Sigmoid colon (tissue), 4 donors: ENCODE data around the gene PCDHGB6.

ENCODE experiments used
- CTCF ChIP-seq, 4 experiments: fragments of 450-650 bp in 3 of 4; fragments of 200-600 bp in 1 of 4; IDR thresholded peaks; one replicate each; pipeline ENCODE4 v1.5.1; 2016 to 2019; ENCODE audit warnings: antibody characterized with exemption in 4 of 4, mild to moderate bottlenecking in 3 of 4, moderate library complexity in 2 of 4
- EP300 ChIP-seq, 4 donors: sonication (generic); formaldehyde crosslinking; IDR thresholded peaks; one replicate each; pipeline ENCODE4 v1.6.1; 2017; ENCODE audit warnings: antibody characterized with exemption in 4 of 4
- POLR2A ChIP-seq, 2 donors: fragments of 450-650 bp; IDR thresholded peaks; one replicate each; pipeline ENCODE4 v1.6.1; 2016; ENCODE audit warnings: antibody characterized with exemption in 2 of 2, mild to moderate bottlenecking in 2 of 2, moderate library complexity in 2 of 2

DNA sequence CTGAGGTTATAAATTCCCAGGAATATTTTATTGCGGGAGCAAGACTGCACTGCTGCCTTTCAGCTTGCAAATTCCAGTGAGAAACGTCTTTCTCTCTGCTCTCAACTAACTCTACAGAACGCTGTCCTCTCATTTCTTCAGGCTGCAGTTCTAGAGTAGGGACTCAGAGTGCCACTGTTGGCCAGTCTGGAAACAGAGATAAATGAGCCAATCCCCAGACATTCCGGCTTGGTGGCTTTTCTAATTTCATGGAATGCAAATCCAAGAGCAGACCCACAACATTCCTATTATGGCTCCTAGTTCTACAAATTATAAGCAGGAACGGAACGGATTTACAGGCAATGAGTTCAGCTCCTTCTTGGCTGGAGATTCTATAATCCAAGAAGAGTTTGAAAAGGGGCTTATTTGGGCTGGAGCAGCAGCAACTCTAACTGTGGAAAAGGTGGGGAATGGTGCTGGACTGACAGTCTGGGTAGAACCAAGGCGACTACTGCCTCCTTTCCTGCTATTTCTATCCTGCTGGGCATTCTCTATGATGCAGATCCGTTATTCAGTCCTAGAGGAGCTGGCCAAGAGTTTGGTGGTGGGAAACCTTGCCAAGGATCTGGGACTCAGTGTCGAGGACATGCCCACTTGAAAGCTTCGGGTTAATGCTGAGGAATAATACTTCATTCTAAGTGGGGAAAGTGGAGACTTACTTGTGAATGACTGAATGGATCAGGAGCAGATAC lies 31.8 kb downstream of the PCDHGB6 start:
- TF ChIP-seq POLR2A (IDR thresholded peaks at IDR 0.05), result no peak
- TF ChIP-seq CTCF (IDR thresholded peaks at IDR 0.05), result no peak
- TF ChIP-seq EP300 (IDR thresholded peaks at IDR 0.05), result no peak
